Stomach (tissue), 9 donors: Measurements from ENCODE around the gene ENPP1. TPM values are rescaled to one million over a fixed set of nuclear protein-coding genes. Genes with fewer than 3 reads are reported as not detected.

Experiments used
- DNase-seq, 2 donors: peaks; one replicate each; pipeline versions ENCODE4 v3.0.0 to v3.0.0-alpha.2; 2013 to 2019
- H3K27ac ChIP-seq, 5 donors: fragments of 200-600 bp in 4 of 5; sonication (generic) in 4 of 5; one replicate each; pipeline ENCODE4 v1.5.1; 2013 to 2019; ENCODE audit warnings: mild to moderate bottlenecking in 1 of 5, moderate library complexity in 1 of 5
- H3K27me3 ChIP-seq, 3 donors: fragments of 200-600 bp; sonication (generic); one replicate each; pipeline ENCODE4 v1.5.1; 2017 to 2019; ENCODE audit warnings: mixed run types in 1 of 3
- H3K36me3 ChIP-seq, 4 donors: fragments of 200-600 bp; sonication (generic); 1 replicate in 3 of 4; 2 replicates in 1 of 4; pipeline ENCODE4 v1.5.1; 2016 to 2019
- H3K4me1 ChIP-seq, 4 donors: fragments of 200-600 bp; sonication (generic); one replicate each; pipeline ENCODE4 v1.5.1; 2016 to 2019
- H3K4me3 ChIP-seq, 4 donors: fragments of 200-600 bp; sonication (generic) in 3 of 4; one replicate each; pipeline ENCODE4 v1.5.1; 2016 to 2019; ENCODE audit warnings: mild to moderate bottlenecking in 1 of 4
- H3K9me3 ChIP-seq, 4 donors: fragments of 200-600 bp; sonication (generic); one replicate each; pipeline ENCODE4 v1.5.1; 2016 to 2019
- CTCF ChIP-seq, 7 experiments: fragments of 450-650 bp in 4 of 7; fragments of 200-600 bp in 3 of 7; sonication (generic) in 3 of 7; IDR thresholded peaks; one replicate each; pipeline ENCODE4 v1.5.1; 2016 to 2019; ENCODE audit warnings: antibody characterized with exemption in 7 of 7, control low read depth in 2 of 7, mild to moderate bottlenecking in 1 of 7
- EP300 ChIP-seq: sonication (generic); formaldehyde crosslinking; IDR thresholded peaks from one replicate; pipeline ENCODE4 v1.6.1; 2017; ENCODE audit warnings: antibody characterized with exemption
- POLR2A ChIP-seq, 4 donors: fragments of 450-650 bp; IDR thresholded peaks; one replicate each; pipeline ENCODE4 v1.6.1; 2016; ENCODE audit warnings: antibody characterized with exemption in 4 of 4, control low read depth in 2 of 4, mild to moderate bottlenecking in 1 of 4, moderate library complexity in 1 of 4
- POLR2AphosphoS5 ChIP-seq, 3 donors: sonication (generic); formaldehyde crosslinking; IDR thresholded peaks; one replicate each; pipeline ENCODE4 v1.6.1; 2016; ENCODE audit warnings: antibody characterized with exemption in 3 of 3
- WGBS, 5 donors: extraction: QIAGEN DNeasy Blood & Tissue Kit in 3 of 5; methylation state at CpG; one replicate each; pipeline versions ENCODE4 v1.1.5 to v1.1.7; 2013 to 2018; 5-methylcytosine and 5-hydroxymethylcytosine counted together
- intact Hi-C: fragments of 100-400 bp; cut with DNase I; formaldehyde crosslinking; loops from one replicate; pipeline ENCODE4 v1.15.1; 2023; ENCODE audit warnings: low total_unique reads
- polyA plus RNA-seq, 3 donors: library from polyadenylated mRNA; stranded (reverse); fragments of 200-250 nt; gene quantifications; one replicate each; pipeline ENCODE4 v1.2.3, GENCODE V29; 2013
- total RNA-seq, 5 donors: library from RNA; depleted of rRNA; stranded (reverse); fragments of >200 nt; gene quantifications; one replicate each; pipeline versions ENCODE4 v1.1.0 to v1.2.3, GENCODE V29; 2014 to 2016
- donor health status: healthy with polysubstance abuse.
- donor health status: Bipolar disorder and iron deficiency.
- donor health status: healthy.

Gene ENPP1
- total and polyA plus RNA-seq, 8 donors: 0.31 to 42.0 (median 7.0) TPM

GRCh38 chr6:131778169-131778568, 29.7 kb upstream of the ENPP1 start:
- H3K4me1 ChIP-seq: peaks cover 0 to 4% (median 0%) of the 10 kb centered on the region in 4 donors
- H3K9me3 ChIP-seq: no peaks in the 10 kb centered on the region
- H3K27me3 ChIP-seq: no peaks in the 10 kb centered on the region
- TF ChIP-seq EP300 (no peak), POLR2AphosphoS5 (IDR thresholded peaks at IDR 0.05) (no peak), POLR2A (IDR thresholded peaks at IDR 0.05) (no peak), CTCF (IDR thresholded peaks at IDR 0.05) (no peak)
- no peak overlapping the region for H3K4me3 ChIP-seq
- intact Hi-C loops: no loop called here
- H3K27ac ChIP-seq: peak overlapping the region in 1 of 5 donors; percentile 4
- peak in 1 of 2 donors; percentile 71 for DNase-seq
- no peaks in the 10 kb centered on the region for H3K36me3 ChIP-seq
- 50 to 67% (median 64%) methylated on average over 1 of the region's 1 CpG for WGBS, 5 donors

- TF ChIP-seq EP300: no peak
- no peak for TF ChIP-seq POLR2A (IDR thresholded peaks at IDR 0.05)
- TF ChIP-seq POLR2AphosphoS5 (IDR thresholded peaks at IDR 0.05): no peak
- TF ChIP-seq CTCF (IDR thresholded peaks at IDR 0.05): no peak
- no peak overlapping the region for H3K4me3 ChIP-seq
- WGBS, 5 donors: 71 to 90% (median 80%) methylated on average over 2 of the region's 2 CpGs
- intact Hi-C loops: no loop called here
- no peak overlapping the region for H3K27ac ChIP-seq
- DNase-seq: no peak
- no peaks in the 10 kb centered on the region for H3K9me3 ChIP-seq
- peaks cover 0 to 4% (median 0%) of the 10 kb centered on the region in 4 donors for H3K4me1 ChIP-seq
- no peaks in the 10 kb centered on the region for H3K27me3 ChIP-seq
- H3K36me3 ChIP-seq: no peaks in the 10 kb centered on the region
These were observed 28.5 kb upstream of the ENPP1 start for GRCh38 chr6:131779304-131779703.

- Histone ChIP-seq H3K36me3 (no peaks in the 10 kb centered on the region), H3K4me1 (peaks cover 0 to 4% (median 0%) of the 10 kb centered on the region in 4 donors), H3K4me3 (no peak overlapping the region), H3K27ac (no peak overlapping the region), H3K27me3 (no peaks in the 10 kb centered on the region), H3K9me3 (no peaks in the 10 kb centered on the region)
- WGBS, 5 donors: 89 to 97% (median 95%) methylated on average over 11 of the region's 11 CpGs
- no peak for DNase-seq
- intact Hi-C loops: no loop called here
- no peak for TF ChIP-seq POLR2A (IDR thresholded peaks at IDR 0.05)
- TF ChIP-seq CTCF (IDR thresholded peaks at IDR 0.05): no peak
- TF ChIP-seq POLR2AphosphoS5 (IDR thresholded peaks at IDR 0.05): no peak
- TF ChIP-seq EP300: no peak
These were observed 27.2 kb upstream of the ENPP1 start for GRCh38 chr6:131780600-131780999.

GRCh38 chr6:131781687-131782086, 26.1 kb upstream of the ENPP1 start:
- 65 to 78% (median 74%) methylated on average over 3 of the region's 3 CpGs for WGBS, 5 donors
- TF ChIP-seq CTCF (IDR thresholded peaks at IDR 0.05) (no peak), EP300 (no peak), POLR2A (IDR thresholded peaks at IDR 0.05) (no peak), POLR2AphosphoS5 (IDR thresholded peaks at IDR 0.05) (no peak)
- DNase-seq: no peak
- Histone ChIP-seq H3K36me3 (no peaks in the 10 kb centered on the region), H3K27ac (no peak overlapping the region), H3K4me3 (no peak overlapping the region), H3K27me3 (no peaks in the 10 kb centered on the region), H3K9me3 (no peaks in the 10 kb centered on the region), H3K4me1 (peaks cover 0 to 4% (median 0%) of the 10 kb centered on the region in 4 donors)
- intact Hi-C loops: no loop called here
